ENCODE data around the gene DIPK1A. TPM values are rescaled to one million over a fixed set of nuclear protein-coding genes. Genes with fewer than 3 reads are reported as not detected.

Gene DIPK1A
- total and polyA plus RNA-seq, 2 experiments from 2014 or later = 26.6 to 51.6 TPM

DNA sequence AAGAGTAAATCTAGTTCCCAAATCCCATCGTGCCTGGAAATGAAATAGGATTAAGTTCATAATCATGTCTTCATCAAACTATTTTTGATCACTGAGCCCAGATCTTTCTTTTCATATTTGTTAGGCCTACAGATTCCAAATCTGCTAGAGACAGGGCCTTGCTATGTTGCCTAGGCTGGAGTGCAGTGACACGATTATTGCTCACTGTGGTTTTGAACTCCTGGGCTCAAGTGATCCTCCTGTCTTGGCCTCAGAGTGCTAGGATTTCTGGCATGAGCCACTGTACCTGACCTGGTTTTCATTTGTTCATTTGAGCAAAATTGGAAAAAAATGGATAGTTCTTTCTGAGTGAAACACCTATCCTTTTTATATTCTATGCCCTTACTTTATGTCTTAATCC is 28.0 kb upstream of the DIPK1A start:
- no peaks in the 10 kb centered on the region for H3K9me2 ChIP-seq (ENCODE audit: insufficient read depth)
- H3K4me2 ChIP-seq (ENCODE audit: unreplicated experiment) = no peak overlapping the region
- H3F3A ChIP-seq (ENCODE audit: insufficient read depth) = peaks cover 4% of the 10 kb centered on the region; the same call in 1 of the 2 replicates
- H4K20me1 ChIP-seq (ENCODE audit: insufficient read depth) = no peaks in the 10 kb centered on the region
- no peak for TF ChIP-seq EZH2 (IDR thresholded peaks at IDR 0.05; ENCODE audit: insufficient read depth, poor library complexity, severe bottlenecking)
- no peak for TF ChIP-seq EZH2phosphoT487 (IDR thresholded peaks at IDR 0.05; ENCODE audit: insufficient read depth, low read depth)
- no peaks in the 10 kb centered on the region for H3K36me3 ChIP-seq (ENCODE audit: low read depth)
- no peaks in the 10 kb centered on the region for H3K9me3 ChIP-seq (ENCODE audit: low read depth)
- H3K4me1 ChIP-seq (ENCODE audit: insufficient read depth) = peaks cover 4% of the 10 kb centered on the region; the same call in 1 of the 2 replicates
- DNase-seq = peak; percentile 33
- peak overlapping the region; percentile 21; the same call in 1 of the 2 replicates for H2AFZ ChIP-seq
- WGBS, 2 experiments (ENCODE audit: low coverage in 1 of 2, low lambda C conversion rate in 2 of 2, missing lambda C conversion rate in 2 of 2) = 26 to 28% methylated on average over 2 of the region's 2 CpGs
- H3K4me3 ChIP-seq = no peak overlapping the region
- H3K79me2 ChIP-seq (ENCODE audit: insufficient read depth) = no peaks in the 10 kb centered on the region
- no peaks in the 10 kb centered on the region for H3K27me3 ChIP-seq (replicated peaks; ENCODE audit: insufficient read depth)
- H3K27ac ChIP-seq = peak overlapping the region; percentile 29; the same call in 1 of the 2 replicates
- no peak overlapping the region for H3K9ac ChIP-seq
- in situ Hi-C loops (cut with MboI) = no loop called here

- Histone ChIP-seq H3K4me2 (ENCODE audit: unreplicated experiment) (no peak overlapping the region), H3K27me3 (replicated peaks; ENCODE audit: insufficient read depth) (no peaks in the 10 kb centered on the region), H3K9me2 (ENCODE audit: insufficient read depth) (no peaks in the 10 kb centered on the region), H3K4me3 (no peak overlapping the region), H2AFZ (no peak overlapping the region), H3K27ac (no peak overlapping the region), H3F3A (ENCODE audit: insufficient read depth) (peaks cover 4% of the 10 kb centered on the region; the same call in 1 of the 2 replicates), H3K36me3 (ENCODE audit: low read depth) (no peaks in the 10 kb centered on the region), H3K9me3 (ENCODE audit: low read depth) (no peaks in the 10 kb centered on the region), H3K79me2 (ENCODE audit: insufficient read depth) (no peaks in the 10 kb centered on the region), H4K20me1 (ENCODE audit: insufficient read depth) (no peaks in the 10 kb centered on the region), H3K9ac (no peak overlapping the region), H3K4me1 (ENCODE audit: insufficient read depth) (peaks cover 4% of the 10 kb centered on the region; the same call in 1 of the 2 replicates)
- DNase-seq = no peak
- TF ChIP-seq EZH2 (IDR thresholded peaks at IDR 0.05; ENCODE audit: insufficient read depth, poor library complexity, severe bottlenecking) (no peak), EZH2phosphoT487 (IDR thresholded peaks at IDR 0.05; ENCODE audit: insufficient read depth, low read depth) (no peak)
- in situ Hi-C loops (cut with MboI) = no loop called here
Observed at GRCh38 chr1:92987462-92987861, 26.2 kb upstream of the DIPK1A start.

GRCh38 chr1:92985101-92985500 is 23.8 kb upstream of the DIPK1A start:
- H3K4me3 ChIP-seq = no peak overlapping the region
- DNase-seq = no peak
- no peak overlapping the region for H2AFZ ChIP-seq
- H4K20me1 ChIP-seq (ENCODE audit: insufficient read depth) = no peaks in the 10 kb centered on the region
- no peak overlapping the region for H3K4me2 ChIP-seq (ENCODE audit: unreplicated experiment)
- H3K4me1 ChIP-seq (ENCODE audit: insufficient read depth) = peaks cover 4% of the 10 kb centered on the region; the same call in 1 of the 2 replicates
- H3K27me3 ChIP-seq (replicated peaks; ENCODE audit: insufficient read depth) = no peaks in the 10 kb centered on the region
- in situ Hi-C loops (cut with MboI) = no loop called here
- TF ChIP-seq EZH2phosphoT487 (IDR thresholded peaks at IDR 0.05; ENCODE audit: insufficient read depth, low read depth) = no peak
- TF ChIP-seq EZH2 (IDR thresholded peaks at IDR 0.05; ENCODE audit: insufficient read depth, poor library complexity, severe bottlenecking) = no peak
- no peak overlapping the region for H3K27ac ChIP-seq
- H3K9me3 ChIP-seq (ENCODE audit: low read depth) = no peaks in the 10 kb centered on the region
- H3F3A ChIP-seq (ENCODE audit: insufficient read depth) = peaks cover 4% of the 10 kb centered on the region; the same call in 1 of the 2 replicates
- no peaks in the 10 kb centered on the region for H3K79me2 ChIP-seq (ENCODE audit: insufficient read depth)
- H3K9me2 ChIP-seq (ENCODE audit: insufficient read depth) = no peaks in the 10 kb centered on the region
- H3K36me3 ChIP-seq (ENCODE audit: low read depth) = no peaks in the 10 kb centered on the region
- no peak overlapping the region for H3K9ac ChIP-seq

DNA sequence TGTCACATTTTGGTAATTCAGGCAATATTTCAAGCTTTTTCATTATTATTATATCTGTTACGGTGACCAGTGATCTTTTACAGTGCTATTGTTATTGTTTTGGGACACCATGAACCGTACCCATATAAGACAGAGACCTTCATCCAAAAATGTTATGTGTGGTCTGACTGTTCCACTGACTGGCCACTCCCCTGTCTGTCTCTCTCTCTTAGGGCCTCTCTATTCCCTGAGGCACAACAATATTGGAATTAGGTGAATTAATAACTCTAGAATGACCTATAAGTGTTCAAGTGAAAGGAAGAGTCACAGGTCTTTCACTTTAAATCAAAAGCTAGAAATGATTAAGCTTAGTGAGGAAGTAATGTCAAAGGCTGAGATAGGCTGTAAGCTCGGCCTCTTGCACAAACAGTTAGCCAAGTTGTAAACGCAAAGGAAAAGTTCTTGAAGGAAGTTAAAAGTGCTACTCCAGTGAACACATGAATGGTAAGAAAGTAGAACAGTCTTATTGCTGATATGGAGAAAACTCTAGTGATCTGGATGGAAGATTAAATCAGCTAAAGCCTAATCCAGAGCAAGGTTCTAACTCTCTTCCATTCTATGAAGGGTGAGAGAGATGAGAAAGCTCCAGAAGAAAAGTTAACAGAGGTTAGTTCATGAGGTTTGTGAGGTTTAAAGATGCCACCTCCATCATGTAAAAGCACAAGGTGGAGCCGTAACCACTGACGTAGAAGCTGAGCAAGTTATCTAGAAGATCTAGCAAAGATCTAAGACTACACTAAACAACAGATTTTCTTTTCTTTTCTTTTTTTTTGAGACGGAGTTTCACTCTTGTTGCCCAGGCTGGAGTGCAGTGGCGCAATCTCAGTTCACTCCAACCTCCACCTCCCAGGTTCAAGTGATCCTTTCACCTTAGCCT is 19.7 kb upstream of the DIPK1A start:
- no peak for DNase-seq
- TF ChIP-seq EZH2phosphoT487 (IDR thresholded peaks at IDR 0.05; ENCODE audit: insufficient read depth, low read depth) (no peak), EZH2 (IDR thresholded peaks at IDR 0.05; ENCODE audit: insufficient read depth, poor library complexity, severe bottlenecking) (no peak)
- in situ Hi-C loops (cut with MboI) = no loop called here
- Histone ChIP-seq H3K9me3 (ENCODE audit: low read depth) (no peaks in the 10 kb centered on the region), H3K27me3 (replicated peaks; ENCODE audit: insufficient read depth) (no peaks in the 10 kb centered on the region), H4K20me1 (ENCODE audit: insufficient read depth) (no peaks in the 10 kb centered on the region), H3K4me1 (ENCODE audit: insufficient read depth) (no peaks in the 10 kb centered on the region), H2AFZ (no peak overlapping the region), H3F3A (ENCODE audit: insufficient read depth) (no peaks in the 10 kb centered on the region), H3K9me2 (ENCODE audit: insufficient read depth) (no peaks in the 10 kb centered on the region), H3K9ac (no peak overlapping the region), H3K36me3 (ENCODE audit: low read depth) (no peaks in the 10 kb centered on the region), H3K27ac (no peak overlapping the region), H3K79me2 (ENCODE audit: insufficient read depth) (no peaks in the 10 kb centered on the region), H3K4me2 (ENCODE audit: unreplicated experiment) (no peak overlapping the region), H3K4me3 (no peak overlapping the region)
- 78 to 86% methylated on average over 8 of the region's 8 CpGs for WGBS, 2 experiments (ENCODE audit: low coverage in 1 of 2, low lambda C conversion rate in 2 of 2, missing lambda C conversion rate in 2 of 2)
